CD14-positive monocyte (primary cell): ENCODE measurements around the gene HSD17B4. TPM values are rescaled to one million over a fixed set of nuclear protein-coding genes. Genes with fewer than 3 reads are reported as not detected.

Experiments used
- DNase-seq, 3 donors: peaks; one replicate each; pipeline ENCODE4 v3.0.0-alpha.2; 2011 to 2022
- H2AFZ ChIP-seq: 2 replicates; pipeline ENCODE4 v1.6.0; 2012; ENCODE audit warnings: mild to moderate bottlenecking, low read depth, low read length, inconsistent platforms; ENCODE audit not compliant: insufficient read depth, poor library complexity, severe bottlenecking
- H3K27ac ChIP-seq, 2 donors: 1 replicate in 1 of 2; 2 replicates in 1 of 2; pipeline ENCODE4 v1.5.1; 2012 to 2013; ENCODE audit warnings: low read length in 2 of 2, control low read depth in 1 of 2, inconsistent platforms in 1 of 2, low read depth in 1 of 2, mild to moderate bottlenecking in 1 of 2
- H3K27me3 ChIP-seq, 2 donors: one replicate each; pipeline versions ENCODE4 v1.6.0 to v1.6.1; 2011 to 2013; ENCODE audit warnings: low read length in 2 of 2; ENCODE audit not compliant: control insufficient read depth in 2 of 2, insufficient read depth in 2 of 2
- H3K36me3 ChIP-seq, 2 donors: replicated peaks in 1 of 2; 1 replicate in 1 of 2; 2 replicates in 1 of 2; pipeline versions ENCODE4 v1.5.1 to v1.6.1; 2012 to 2013; ENCODE audit warnings: low read length in 2 of 2, control low read depth in 1 of 2, inconsistent platforms in 1 of 2, mild to moderate bottlenecking in 1 of 2; ENCODE audit not compliant: insufficient read depth in 2 of 2, control insufficient read depth in 1 of 2
- H3K4me1 ChIP-seq, 2 donors: 1 replicate in 1 of 2; 2 replicates in 1 of 2; pipeline versions ENCODE4 v1.5.1 to v1.6.1; 2012 to 2013; ENCODE audit warnings: low read length in 2 of 2, control low read depth in 1 of 2, inconsistent platforms in 1 of 2, mild to moderate bottlenecking in 1 of 2, moderate library complexity in 1 of 2; ENCODE audit not compliant: insufficient read depth in 2 of 2, control insufficient read depth in 1 of 2
- H3K4me2 ChIP-seq: replicated peaks from 2 replicates; pipeline ENCODE3; 2012; ENCODE audit warnings: low read length, moderate library complexity, mild to moderate bottlenecking; ENCODE audit not compliant: poor library complexity, severe bottlenecking; ENCODE audit errors: extremely low read depth
- H3K4me3 ChIP-seq, 3 experiments: fragments of 200-600 bp in 1 of 3; sonication (generic) in 1 of 3; replicated peaks in 1 of 3; 1 replicate in 2 of 3; 2 replicates in 1 of 3; pipeline ENCODE4 v1.5.1; 2011 to 2013; ENCODE audit warnings: low read length in 3 of 3, mild to moderate bottlenecking in 3 of 3, control low read depth in 2 of 3, low read depth in 2 of 3, inconsistent platforms in 1 of 3, moderate library complexity in 1 of 3
- H3K79me2 ChIP-seq: 2 replicates; pipeline ENCODE4 v1.6.0; 2012; ENCODE audit warnings: mild to moderate bottlenecking, control low read depth, inconsistent platforms, low read length, moderate library complexity; ENCODE audit not compliant: insufficient read depth
- H3K9ac ChIP-seq: 2 replicates; pipeline ENCODE4 v1.6.0; 2017; ENCODE audit warnings: low read length, mild to moderate bottlenecking; ENCODE audit not compliant: insufficient read depth, poor library complexity, severe bottlenecking
- H3K9me3 ChIP-seq, 2 donors: replicated peaks in 1 of 2; 1 replicate in 1 of 2; 2 replicates in 1 of 2; pipeline versions ENCODE4 v1.5.1 to v1.6.1; 2012 to 2013; ENCODE audit warnings: low read length in 2 of 2, control low read depth in 1 of 2; ENCODE audit not compliant: control insufficient read depth in 1 of 2, insufficient read depth in 1 of 2
- H4K20me1 ChIP-seq: 2 replicates; pipeline ENCODE4 v1.6.0; 2012; ENCODE audit warnings: mild to moderate bottlenecking, low read length, control low read depth, moderate library complexity; ENCODE audit not compliant: insufficient read depth
- H3K27ac Mint-ChIP-seq, 7 donors: one replicate each; pipeline ENCODE4 v1.8.0; 2020; ENCODE audit warnings: mild to moderate bottlenecking in 7 of 7, mixed read lengths in 7 of 7, moderate library complexity in 6 of 7, inconsistent platforms in 2 of 7
- H3K27me3 Mint-ChIP-seq, 3 donors: one replicate each; pipeline ENCODE4 v1.8.0; 2021 to 2022; ENCODE audit warnings: low read depth in 3 of 3, mild to moderate bottlenecking in 3 of 3, mixed read lengths in 3 of 3, moderate library complexity in 3 of 3, inconsistent platforms in 1 of 3
- H3K36me3 Mint-ChIP-seq, 2 donors: one replicate each; pipeline ENCODE4 v1.8.0; 2020; ENCODE audit warnings: mixed read lengths in 2 of 2, inconsistent platforms in 1 of 2, mild to moderate bottlenecking in 1 of 2
- H3K4me1 Mint-ChIP-seq: one replicate; pipeline ENCODE4 v1.8.0; 2020; ENCODE audit warnings: mild to moderate bottlenecking, mixed read lengths
- H3K4me3 Mint-ChIP-seq, 2 donors: one replicate each; pipeline ENCODE4 v1.8.0; 2020; ENCODE audit warnings: mild to moderate bottlenecking in 2 of 2, mixed read lengths in 2 of 2, moderate library complexity in 1 of 2
- H3K9me3 Mint-ChIP-seq, 7 donors: one replicate each; pipeline ENCODE4 v1.8.0; 2020 to 2022; ENCODE audit warnings: mixed read lengths in 7 of 7, mild to moderate bottlenecking in 6 of 7, moderate library complexity in 6 of 7, inconsistent platforms in 2 of 7
- WGBS: methylation state at CpG from one replicate; pipeline ENCODE4 v1.1.5; 2013; ENCODE audit warnings: missing lambda C conversion rate; ENCODE audit not compliant: insufficient coverage; 5-methylcytosine and 5-hydroxymethylcytosine counted together
- intact Hi-C, 2 donors: fragments of 100-400 bp; cut with micrococcal nuclease; formaldehyde crosslinking; loops; one replicate each; pipeline versions ENCODE4 v1.15.0 to v1.15.1; 2023
- polyA plus RNA-seq, 3 donors: library from polyadenylated mRNA; depleted of rRNA in 1 of 3; unstranded in 2 of 3; stranded (reverse) in 1 of 3; fragments of 300-500 nt in 2 of 3; fragments of >200 nt in 1 of 3; fragmentation: Illumina TruSeq in 2 of 3; gene quantifications; 1 replicate in 2 of 3; 2 replicates in 1 of 3; pipeline ENCODE4 v1.2.3, GENCODE V29; 2012 to 2021
- TF ChIP-seq, protein P1 (sequence below): fragments of 200-600 bp; IDR thresholded peaks from one replicate; pipeline ENCODE4 v1.8.0; 2022; ENCODE audit warnings: antibody characterized with exemption, mild to moderate bottlenecking

HSD17B4 gene
- polyA plus RNA-seq, 3 donors = 78.2 to 167 (median 158) TPM

DNA sequence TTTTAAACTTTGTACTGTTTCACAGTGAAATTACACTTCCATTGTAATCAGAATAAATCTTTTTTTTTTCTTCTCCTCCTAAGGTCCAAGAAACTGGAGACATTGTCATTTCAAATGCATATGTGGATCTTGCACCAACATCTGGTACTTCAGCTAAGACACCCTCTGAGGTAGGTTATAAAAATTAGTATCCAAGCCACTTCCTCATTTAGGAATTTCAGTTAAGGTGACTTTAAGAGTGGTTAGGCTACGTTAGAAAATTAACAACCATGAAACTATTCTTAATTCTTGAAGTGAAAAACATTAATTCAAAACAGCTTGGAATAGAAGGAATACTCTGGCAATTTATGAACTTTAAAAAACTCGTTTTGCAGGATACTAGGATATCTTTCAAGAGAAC, 77.5 kb downstream of the HSD17B4 start:
- no peak overlapping the region for H3K4me2 ChIP-seq
- Mint-ChIP-seq H3K27me3 (no peaks in the 10 kb centered on the region), H3K36me3 (peaks cover 52 to 67% of the 10 kb centered on the region in 2 donors), H3K9me3 (no peaks in the 10 kb centered on the region), H3K4me1 (peaks cover 6% of the 10 kb centered on the region), H3K4me3 (no peak overlapping the region), H3K27ac (no peak overlapping the region)
- no CpG with 5 or more reads among the region's 2 CpGs for WGBS
- peaks cover 48 to 84% of the 10 kb centered on the region in 2 donors for H3K36me3 ChIP-seq
- no peaks in the 10 kb centered on the region for H3K4me1 ChIP-seq
- H4K20me1 ChIP-seq = no peaks in the 10 kb centered on the region
- TF ChIP-seq, protein P1, sequence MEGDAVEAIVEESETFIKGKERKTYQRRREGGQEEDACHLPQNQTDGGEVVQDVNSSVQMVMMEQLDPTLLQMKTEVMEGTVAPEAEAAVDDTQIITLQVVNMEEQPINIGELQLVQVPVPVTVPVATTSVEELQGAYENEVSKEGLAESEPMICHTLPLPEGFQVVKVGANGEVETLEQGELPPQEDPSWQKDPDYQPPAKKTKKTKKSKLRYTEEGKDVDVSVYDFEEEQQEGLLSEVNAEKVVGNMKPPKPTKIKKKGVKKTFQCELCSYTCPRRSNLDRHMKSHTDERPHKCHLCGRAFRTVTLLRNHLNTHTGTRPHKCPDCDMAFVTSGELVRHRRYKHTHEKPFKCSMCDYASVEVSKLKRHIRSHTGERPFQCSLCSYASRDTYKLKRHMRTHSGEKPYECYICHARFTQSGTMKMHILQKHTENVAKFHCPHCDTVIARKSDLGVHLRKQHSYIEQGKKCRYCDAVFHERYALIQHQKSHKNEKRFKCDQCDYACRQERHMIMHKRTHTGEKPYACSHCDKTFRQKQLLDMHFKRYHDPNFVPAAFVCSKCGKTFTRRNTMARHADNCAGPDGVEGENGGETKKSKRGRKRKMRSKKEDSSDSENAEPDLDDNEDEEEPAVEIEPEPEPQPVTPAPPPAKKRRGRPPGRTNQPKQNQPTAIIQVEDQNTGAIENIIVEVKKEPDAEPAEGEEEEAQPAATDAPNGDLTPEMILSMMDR = no peak
- no peak overlapping the region for H3K4me3 ChIP-seq
- no peak overlapping the region for H3K27ac ChIP-seq
- no peak overlapping the region for H3K9ac ChIP-seq
- H3K79me2 ChIP-seq = no peaks in the 10 kb centered on the region
- no peaks in the 10 kb centered on the region for H3K27me3 ChIP-seq
- no peaks in the 10 kb centered on the region for H3K9me3 ChIP-seq
- DNase-seq = no peak
- H2AFZ ChIP-seq = no peak overlapping the region
- intact Hi-C loops = no loop called here

DNA sequence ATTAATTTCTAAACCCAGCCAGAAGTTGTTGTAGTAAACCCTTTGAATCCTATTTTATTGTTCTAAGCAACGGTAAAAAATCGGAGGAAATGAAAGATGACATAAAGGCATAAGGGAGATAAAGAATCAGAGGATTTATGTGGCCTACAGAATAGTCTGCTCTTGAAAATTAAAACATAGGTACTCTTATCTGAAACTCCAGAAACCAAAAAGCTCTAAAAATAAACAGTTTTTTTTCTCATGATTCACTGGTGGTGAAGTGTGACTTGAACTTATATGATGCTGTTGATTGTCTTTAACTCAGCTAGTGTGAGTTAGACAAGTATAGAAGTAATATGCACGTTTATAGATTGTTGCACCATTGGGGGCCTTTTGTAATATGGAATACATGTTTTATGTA, 80.3 kb downstream of the HSD17B4 start:
- H4K20me1 ChIP-seq = no peaks in the 10 kb centered on the region
- Mint-ChIP-seq H3K4me3 (no peak overlapping the region), H3K27me3 (no peaks in the 10 kb centered on the region), H3K9me3 (no peaks in the 10 kb centered on the region), H3K27ac (no peak overlapping the region), H3K4me1 (no peaks in the 10 kb centered on the region), H3K36me3 (peaks cover 45 to 62% of the 10 kb centered on the region in 2 donors)
- H3K36me3 ChIP-seq = peaks cover 33 to 77% of the 10 kb centered on the region in 2 donors
- no peaks in the 10 kb centered on the region for H3K9me3 ChIP-seq
- no peak overlapping the region for H2AFZ ChIP-seq
- DNase-seq = no peak
- no peaks in the 10 kb centered on the region for H3K27me3 ChIP-seq
- no peak overlapping the region for H3K4me2 ChIP-seq
- no peak overlapping the region for H3K27ac ChIP-seq
- intact Hi-C loops = no loop called here
- H3K4me3 ChIP-seq = no peak overlapping the region
- no CpG with 5 or more reads among the region's 3 CpGs for WGBS
- H3K79me2 ChIP-seq = no peaks in the 10 kb centered on the region
- no peaks in the 10 kb centered on the region for H3K4me1 ChIP-seq
- TF ChIP-seq, protein P1 = no peak
- H3K9ac ChIP-seq = no peak overlapping the region
